ENCODE data around the gene PDLIM7. TPM values are rescaled to one million over a fixed set of nuclear protein-coding genes. Genes with fewer than 3 reads are reported as not detected.

Gene PDLIM7
- total RNA-seq, 1 donor from 2014 or later: 161 TPM

- DNase-seq (ENCODE audit: low read depth): no peak
Measured at GRCh38 chr5:177445052-177445916, 52.1 kb downstream of the PDLIM7 start.

- no peak for DNase-seq (ENCODE audit: low read depth)
Measured at GRCh38 chr5:177444106-177445051, 53.0 kb downstream of the PDLIM7 start.

GRCh38 chr5:177443144-177443983 lies 54.0 kb downstream of the PDLIM7 start:
- DNase-seq (ENCODE audit: low read depth): no peak

- no peak for DNase-seq (ENCODE audit: low read depth)
Measured at GRCh38 chr5:177442066-177442826, 55.2 kb downstream of the PDLIM7 start.

- DNase-seq (ENCODE audit: low read depth): no peak
Measured at GRCh38 chr5:177440990-177441780, 56.2 kb downstream of the PDLIM7 start.

GRCh38 chr5:177440211-177440989 lies 57.0 kb downstream of the PDLIM7 start:
- no peak for DNase-seq (ENCODE audit: low read depth)

- no peak for DNase-seq (ENCODE audit: low read depth)
Measured at GRCh38 chr5:177439518-177440053, 57.8 kb downstream of the PDLIM7 start.

- no peak for DNase-seq (ENCODE audit: low read depth)
Measured at GRCh38 chr5:177438468-177438867, 58.9 kb downstream of the PDLIM7 start.

- DNase-seq (ENCODE audit: low read depth): no peak
Measured at GRCh38 chr5:177437623-177438022, 59.8 kb downstream of the PDLIM7 start.

GRCh38 chr5:177435847-177436536 lies 61.4 kb downstream of the PDLIM7 start:
- DNase-seq (ENCODE audit: low read depth): no peak

- DNase-seq (ENCODE audit: low read depth): no peak
Measured at GRCh38 chr5:177434942-177435738, 62.3 kb downstream of the PDLIM7 start.

GRCh38 chr5:177434437-177434836 lies 63.0 kb downstream of the PDLIM7 start:
- no peak for DNase-seq (ENCODE audit: low read depth)

- no peak for DNase-seq (ENCODE audit: low read depth)
Measured at GRCh38 chr5:177433658-177434217, 63.7 kb downstream of the PDLIM7 start.
